ENCODE measurements around the gene CDC7.

The CDC7 gene

GRCh38 chr1:91505086-91505485 lies 4.4 kb downstream of the CDC7 start:
- Histone ChIP-seq H3K79me2 (ENCODE audit: low read length) (peaks cover 65% of the 10 kb centered on the region), H3K36me3 (replicated peaks; ENCODE audit: low read depth, low read length) (peaks cover 12% of the 10 kb centered on the region), H3K27me3 (ENCODE audit: low read depth, low read length) (no peaks in the 10 kb centered on the region), H4K20me1 (ENCODE audit: insufficient read depth, low read length) (peaks cover 5% of the 10 kb centered on the region), H2AFZ (ENCODE audit: low read depth, low read length) (no peak overlapping the region), H3K4me1 (ENCODE audit: low read length) (peaks cover 23% of the 10 kb centered on the region), H3K9me3 (ENCODE audit: insufficient read depth, low read length) (no peaks in the 10 kb centered on the region), H3K9ac (ENCODE audit: low read length) (no peak overlapping the region), H3K4me3 (ENCODE audit: low read length) (no peak overlapping the region), H3K4me2 (ENCODE audit: low read length) (no peak overlapping the region), H3K27ac (ENCODE audit: low read length) (no peak overlapping the region)
- TF ChIP-seq EZH2phosphoT487 (IDR thresholded peaks at IDR 0.05; ENCODE audit: low read depth): no peak
- TF ChIP-seq, protein P1, sequence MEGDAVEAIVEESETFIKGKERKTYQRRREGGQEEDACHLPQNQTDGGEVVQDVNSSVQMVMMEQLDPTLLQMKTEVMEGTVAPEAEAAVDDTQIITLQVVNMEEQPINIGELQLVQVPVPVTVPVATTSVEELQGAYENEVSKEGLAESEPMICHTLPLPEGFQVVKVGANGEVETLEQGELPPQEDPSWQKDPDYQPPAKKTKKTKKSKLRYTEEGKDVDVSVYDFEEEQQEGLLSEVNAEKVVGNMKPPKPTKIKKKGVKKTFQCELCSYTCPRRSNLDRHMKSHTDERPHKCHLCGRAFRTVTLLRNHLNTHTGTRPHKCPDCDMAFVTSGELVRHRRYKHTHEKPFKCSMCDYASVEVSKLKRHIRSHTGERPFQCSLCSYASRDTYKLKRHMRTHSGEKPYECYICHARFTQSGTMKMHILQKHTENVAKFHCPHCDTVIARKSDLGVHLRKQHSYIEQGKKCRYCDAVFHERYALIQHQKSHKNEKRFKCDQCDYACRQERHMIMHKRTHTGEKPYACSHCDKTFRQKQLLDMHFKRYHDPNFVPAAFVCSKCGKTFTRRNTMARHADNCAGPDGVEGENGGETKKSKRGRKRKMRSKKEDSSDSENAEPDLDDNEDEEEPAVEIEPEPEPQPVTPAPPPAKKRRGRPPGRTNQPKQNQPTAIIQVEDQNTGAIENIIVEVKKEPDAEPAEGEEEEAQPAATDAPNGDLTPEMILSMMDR (IDR thresholded peaks at IDR 0.05; ENCODE audit: low read depth, low read length): no peak

- H3K36me3 ChIP-seq (replicated peaks; ENCODE audit: low read depth, low read length): peaks cover 17% of the 10 kb centered on the region
- H3K27me3 ChIP-seq (ENCODE audit: low read depth, low read length): no peaks in the 10 kb centered on the region
- H4K20me1 ChIP-seq (ENCODE audit: insufficient read depth, low read length): peaks cover 5% of the 10 kb centered on the region
- no peak overlapping the region for H3K4me2 ChIP-seq (ENCODE audit: low read length)
- H3K9me3 ChIP-seq (ENCODE audit: insufficient read depth, low read length): no peaks in the 10 kb centered on the region
- TF ChIP-seq, protein P1 (IDR thresholded peaks at IDR 0.05; ENCODE audit: low read depth, low read length): no peak
- no peak for TF ChIP-seq EZH2phosphoT487 (IDR thresholded peaks at IDR 0.05; ENCODE audit: low read depth)
- peaks cover 62% of the 10 kb centered on the region for H3K79me2 ChIP-seq (ENCODE audit: low read length)
- H2AFZ ChIP-seq (ENCODE audit: low read depth, low read length): no peak overlapping the region
- no peak overlapping the region for H3K9ac ChIP-seq (ENCODE audit: low read length)
- H3K4me3 ChIP-seq (ENCODE audit: low read length): no peak overlapping the region
- H3K27ac ChIP-seq (ENCODE audit: low read length): no peak overlapping the region
- H3K4me1 ChIP-seq (ENCODE audit: low read length): peaks cover 20% of the 10 kb centered on the region
These were observed 5.4 kb downstream of the CDC7 start for GRCh38 chr1:91506071-91506470.

DNA sequence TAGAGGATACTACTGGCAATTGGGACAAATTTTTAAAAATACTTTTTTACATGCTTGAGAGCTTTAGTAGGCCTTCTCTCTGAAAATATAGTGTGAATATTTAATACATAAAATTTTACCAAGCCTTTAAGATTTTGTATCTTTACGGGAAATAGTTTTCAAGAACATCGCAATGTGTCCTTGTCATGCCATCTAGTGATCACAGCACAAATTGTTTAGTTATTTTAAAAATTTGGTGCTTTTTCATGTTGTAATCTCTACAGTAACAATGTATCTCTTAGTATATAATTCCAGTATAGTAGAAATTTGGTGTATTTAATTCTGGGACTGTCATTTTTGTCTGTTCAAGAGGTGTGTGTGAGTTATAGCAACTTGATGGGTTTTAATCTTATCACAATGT lies 6.7 kb downstream of the CDC7 start:
- Histone ChIP-seq H3K4me1 (ENCODE audit: low read length) (peaks cover 15% of the 10 kb centered on the region), H3K27me3 (ENCODE audit: low read depth, low read length) (no peaks in the 10 kb centered on the region), H3K27ac (ENCODE audit: low read length) (no peak overlapping the region), H3K4me3 (ENCODE audit: low read length) (no peak overlapping the region), H3K36me3 (replicated peaks; ENCODE audit: low read depth, low read length) (peaks cover 22% of the 10 kb centered on the region), H3K79me2 (ENCODE audit: low read length) (peaks cover 49% of the 10 kb centered on the region), H3K9ac (ENCODE audit: low read length) (no peak overlapping the region), H3K4me2 (ENCODE audit: low read length) (no peak overlapping the region), H2AFZ (ENCODE audit: low read depth, low read length) (no peak overlapping the region), H4K20me1 (ENCODE audit: insufficient read depth, low read length) (peaks cover 5% of the 10 kb centered on the region), H3K9me3 (ENCODE audit: insufficient read depth, low read length) (no peaks in the 10 kb centered on the region)
- TF ChIP-seq EZH2phosphoT487 (IDR thresholded peaks at IDR 0.05; ENCODE audit: low read depth): no peak

- Histone ChIP-seq H3K4me1 (ENCODE audit: low read length) (no peaks in the 10 kb centered on the region), H3K36me3 (replicated peaks; ENCODE audit: low read depth, low read length) (peaks cover 36% of the 10 kb centered on the region), H3K79me2 (ENCODE audit: low read length) (peaks cover 15% of the 10 kb centered on the region), H3K9ac (ENCODE audit: low read length) (no peak overlapping the region), H3K4me3 (ENCODE audit: low read length) (no peak overlapping the region), H3K9me3 (ENCODE audit: insufficient read depth, low read length) (no peaks in the 10 kb centered on the region), H4K20me1 (ENCODE audit: insufficient read depth, low read length) (no peaks in the 10 kb centered on the region), H3K27ac (ENCODE audit: low read length) (no peak overlapping the region), H3K27me3 (ENCODE audit: low read depth, low read length) (no peaks in the 10 kb centered on the region), H2AFZ (ENCODE audit: low read depth, low read length) (no peak overlapping the region), H3K4me2 (ENCODE audit: low read length) (no peak overlapping the region)
- TF ChIP-seq EZH2phosphoT487 (IDR thresholded peaks at IDR 0.05; ENCODE audit: low read depth): no peak
- TF ChIP-seq, protein P1 (IDR thresholded peaks at IDR 0.05; ENCODE audit: low read depth, low read length): no peak
These were observed 10.1 kb downstream of the CDC7 start for GRCh38 chr1:91510754-91511153.

DNA sequence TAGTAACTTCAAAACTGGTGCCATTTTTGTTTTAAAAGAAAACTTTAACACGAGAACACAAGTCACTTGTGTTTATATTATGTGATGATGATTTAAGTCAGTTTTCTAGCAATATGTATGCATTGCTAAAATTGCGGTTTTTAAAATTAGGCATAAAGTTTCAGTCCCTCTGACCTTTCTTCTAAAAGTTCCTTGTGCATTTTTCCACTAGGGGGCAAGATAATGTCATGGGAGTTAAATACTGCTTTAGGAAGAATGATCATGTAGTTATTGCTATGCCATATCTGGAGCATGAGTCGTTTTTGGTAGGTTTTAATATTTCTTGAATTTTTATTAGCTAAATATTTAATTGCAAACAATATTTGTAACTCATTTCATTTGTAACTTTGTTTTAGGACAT lies 10.7 kb downstream of the CDC7 start:
- H3K9ac ChIP-seq (ENCODE audit: low read length): no peak overlapping the region
- H3K36me3 ChIP-seq (replicated peaks; ENCODE audit: low read depth, low read length): peaks cover 40% of the 10 kb centered on the region
- no peaks in the 10 kb centered on the region for H4K20me1 ChIP-seq (ENCODE audit: insufficient read depth, low read length)
- H3K4me3 ChIP-seq (ENCODE audit: low read length): no peak overlapping the region
- no peaks in the 10 kb centered on the region for H3K4me1 ChIP-seq (ENCODE audit: low read length)
- H3K27ac ChIP-seq (ENCODE audit: low read length): no peak overlapping the region
- no peaks in the 10 kb centered on the region for H3K9me3 ChIP-seq (ENCODE audit: insufficient read depth, low read length)
- TF ChIP-seq, protein P1 (IDR thresholded peaks at IDR 0.05; ENCODE audit: low read depth, low read length): peak; percentile 47
- TF ChIP-seq EZH2phosphoT487 (IDR thresholded peaks at IDR 0.05; ENCODE audit: low read depth): no peak
- H3K27me3 ChIP-seq (ENCODE audit: low read depth, low read length): no peaks in the 10 kb centered on the region
- peaks cover 9% of the 10 kb centered on the region for H3K79me2 ChIP-seq (ENCODE audit: low read length)
- H3K4me2 ChIP-seq (ENCODE audit: low read length): no peak overlapping the region
- H2AFZ ChIP-seq (ENCODE audit: low read depth, low read length): no peak overlapping the region
